B cell (primary cell): Measurements from ENCODE around the gene OR51I2.

Experiments used
- EZH2 ChIP-seq: IDR thresholded peaks from 2 replicates; pipeline ENCODE4 v1.6.1; 2012; ENCODE audit warnings: borderline replicate concordance, low read depth, mild to moderate bottlenecking, moderate library complexity, low read length; ENCODE audit not compliant: insufficient read depth, poor library complexity, severe bottlenecking
- TF ChIP-seq, protein P1 (sequence below): fragments of 200-600 bp; IDR thresholded peaks from one replicate; pipeline ENCODE4 v1.8.0; 2022; ENCODE audit warnings: antibody characterized with exemption, mild to moderate bottlenecking

DNA sequence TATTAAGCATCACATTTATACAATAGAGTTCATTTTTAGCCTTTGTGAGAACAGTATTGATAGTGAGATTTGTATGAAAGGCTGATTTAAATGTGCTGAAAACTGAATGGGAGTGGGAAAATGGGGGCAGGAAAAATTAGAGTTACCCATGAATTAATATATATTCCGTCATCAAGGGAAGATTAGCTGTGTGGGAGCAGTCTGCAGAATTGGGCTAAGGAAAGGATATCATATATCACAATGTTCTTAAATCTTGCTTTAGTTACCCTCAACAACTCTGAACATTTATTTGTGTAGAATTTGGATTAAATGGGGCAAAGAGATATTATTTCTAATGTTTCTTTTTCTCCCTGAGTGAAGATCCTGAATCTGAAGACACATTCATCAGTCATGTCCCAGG lies 27.3 kb upstream of the OR51I2 start, which contains the start of gene OR51Q1:
- no peak for TF ChIP-seq EZH2
- TF ChIP-seq, protein P1, sequence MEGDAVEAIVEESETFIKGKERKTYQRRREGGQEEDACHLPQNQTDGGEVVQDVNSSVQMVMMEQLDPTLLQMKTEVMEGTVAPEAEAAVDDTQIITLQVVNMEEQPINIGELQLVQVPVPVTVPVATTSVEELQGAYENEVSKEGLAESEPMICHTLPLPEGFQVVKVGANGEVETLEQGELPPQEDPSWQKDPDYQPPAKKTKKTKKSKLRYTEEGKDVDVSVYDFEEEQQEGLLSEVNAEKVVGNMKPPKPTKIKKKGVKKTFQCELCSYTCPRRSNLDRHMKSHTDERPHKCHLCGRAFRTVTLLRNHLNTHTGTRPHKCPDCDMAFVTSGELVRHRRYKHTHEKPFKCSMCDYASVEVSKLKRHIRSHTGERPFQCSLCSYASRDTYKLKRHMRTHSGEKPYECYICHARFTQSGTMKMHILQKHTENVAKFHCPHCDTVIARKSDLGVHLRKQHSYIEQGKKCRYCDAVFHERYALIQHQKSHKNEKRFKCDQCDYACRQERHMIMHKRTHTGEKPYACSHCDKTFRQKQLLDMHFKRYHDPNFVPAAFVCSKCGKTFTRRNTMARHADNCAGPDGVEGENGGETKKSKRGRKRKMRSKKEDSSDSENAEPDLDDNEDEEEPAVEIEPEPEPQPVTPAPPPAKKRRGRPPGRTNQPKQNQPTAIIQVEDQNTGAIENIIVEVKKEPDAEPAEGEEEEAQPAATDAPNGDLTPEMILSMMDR = no peak
